Left colon (tissue), 2 donors: ENCODE data around the gene ADH1C. TPM values are rescaled to one million over a fixed set of nuclear protein-coding genes. Genes with fewer than 3 reads are reported as not detected.
"Not testable (repeated sequence)": the region's sequence is repeated elsewhere in the genome, so short reads cannot be mapped to it uniquely, and the experiment has no call there.

ENCODE experiments used
- ATAC-seq: fragments of 200-7000 bp; cut with Tn5 transposase; one replicate; pipeline ENCODE4 v1.9.1; 2020; ENCODE audit warnings: mild to moderate bottlenecking, moderate library complexity
- DNase-seq, 2 donors: peaks; one replicate each; pipeline ENCODE4 v3.0.0-alpha.2; 2020
- intact Hi-C, 2 donors: fragments of 100-400 bp; cut with DNase I in 1 of 2; cut with micrococcal nuclease in 1 of 2; formaldehyde crosslinking; loops; one replicate each; pipeline versions ENCODE4 v1.11.2 to v1.14.0; 2022; cut with DNase I, micrococcal nuclease
- long read RNA-seq: library from polyadenylated mRNA; unstranded; transcript quantifications from one replicate; pipeline ENCODE4 v2.0.0, GENCODE V29; 2021
- total RNA-seq, 2 donors: library from RNA; stranded (reverse); fragmentation: NEBNext Ultra II Directional; extraction: Animal tissue kit (Norgen Biotek cat#: 25700); gene quantifications; one replicate each; pipeline ENCODE4 v1.2.1, GENCODE V29; 2021
- donor health status: DM: no; HTN: no; CAD: no.
- donor health status: DM: yes; HTN: yes; CAD: no.

ADH1C gene
- total RNA-seq, result 100 to 1,000 TPM; 259 to 373 TPM
- long read RNA-seq, transcript ADH1C-204 (9 exons, 1,740 nt), result major isoform, 319 of 379 reads
- long read RNA-seq, partial matches to known transcripts, result 26 of 379 reads
- long read RNA-seq, other reads (novel, unspliced or antisense), result 34 of 379 reads

GRCh38 chr4:99352602-99353537, at the start of gene ADH1C:
Gene ADH1C (minus strand): TSS chr4:99352746. CDS start chr4:99352675, 71 bp downstream.
- peak in 1 of 2 donors; percentile 31 for DNase-seq
- ATAC-seq, result peak; percentile 94
- intact Hi-C loops, result no loop called here

GRCh38 chr4:99400831-99401230, 48.3 kb upstream of the ADH1C start:
- ATAC-seq (no peak), DNase-seq (no peak)
- intact Hi-C loops, result loop anchor here in 1 of 2 donors (5.0 kb wide), 1 partner anchor 199 kb away; no protein-coding TSS in a partner anchor

GRCh38 chr4:99399017-99399416, 46.5 kb upstream of the ADH1C start:
- ATAC-seq, result no peak
- intact Hi-C loops, result no loop called here

GRCh38 chr4:99395595-99396364, 43.2 kb upstream of the ADH1C start:
- intact Hi-C loops, result no loop called here
- ATAC-seq, result peak; percentile 46
- no peak for DNase-seq

More at GRCh38 chr4:99399017-99399416, 46.5 kb upstream of the ADH1C start:
- DNase-seq, result no peak

- DNase-seq, result no peak
- intact Hi-C loops, result no loop called here
- peak; percentile 72 for ATAC-seq
Observed at GRCh38 chr4:99394896-99395295, 42.4 kb upstream of the ADH1C start.

GRCh38 chr4:99390055-99390454, 37.5 kb upstream of the ADH1C start:
- intact Hi-C loops, result no loop called here
- no peak for ATAC-seq
- no peak for DNase-seq

- intact Hi-C loops, result loop anchor here in 1 of 2 donors (10.0 kb wide), 1 partner anchor 65 kb away; the partner anchor contains the start of gene ADH1B
- ATAC-seq (no peak), DNase-seq (no peak)
Observed at GRCh38 chr4:99389606-99390005, 37.1 kb upstream of the ADH1C start.

GRCh38 chr4:99383833-99384392, 31.4 kb upstream of the ADH1C start:
- ATAC-seq, result no peak
- no peak for DNase-seq
- intact Hi-C loops, result loop anchor here in 1 of 2 donors (10.0 kb wide), 1 partner anchor 59 kb away; the partner anchor contains the start of gene ADH1B

- intact Hi-C loops, result loop anchor here in 1 of 2 donors (10.0 kb wide), 1 partner anchor 59 kb away; the partner anchor contains the start of gene ADH1B
- no peak for ATAC-seq
Observed at GRCh38 chr4:99383399-99383798, 30.9 kb upstream of the ADH1C start.

GRCh38 chr4:99382745-99383360, 30.3 kb upstream of the ADH1C start:
- ATAC-seq, result peak; percentile 34
- intact Hi-C loops, result loop anchor here in 1 of 2 donors (10.0 kb wide), 1 partner anchor 58 kb away; the partner anchor contains the start of gene ADH1B
- no peak for DNase-seq

More at GRCh38 chr4:99383399-99383798, 30.9 kb upstream of the ADH1C start:
- DNase-seq, result no peak

GRCh38 chr4:99381588-99382175, 29.1 kb upstream of the ADH1C start:
- ATAC-seq, result peak; percentile 95
- no peak for DNase-seq
- intact Hi-C loops, result loop anchor here in 1 of 2 donors (10.0 kb wide), 1 partner anchor 57 kb away; the partner anchor contains the start of gene ADH1B

GRCh38 chr4:99379571-99379970, 27.0 kb upstream of the ADH1C start:
- ATAC-seq (no peak), DNase-seq (no peak)
- intact Hi-C loops, result no loop called here

- DNase-seq (no peak), ATAC-seq (no peak)
- intact Hi-C loops, result no loop called here
Observed at GRCh38 chr4:99378876-99379275, 26.3 kb upstream of the ADH1C start.

- peak; percentile 43 for ATAC-seq
- DNase-seq, intact Hi-C loops: not testable (repeated sequence)
Observed at GRCh38 chr4:99377341-99377740, 24.8 kb upstream of the ADH1C start.

- DNase-seq, ATAC-seq, intact Hi-C loops: not testable (repeated sequence)
Observed at GRCh38 chr4:99372464-99372863, 19.9 kb upstream of the ADH1C start.

GRCh38 chr4:99367817-99368216, 15.3 kb upstream of the ADH1C start:
- DNase-seq, intact Hi-C loops: not testable (repeated sequence)
- peak; percentile 74 for ATAC-seq

GRCh38 chr4:99366491-99366890, 13.9 kb upstream of the ADH1C start:
- ATAC-seq (no peak), DNase-seq (no peak)
- intact Hi-C loops, result no loop called here

GRCh38 chr4:99362768-99363167, 10.2 kb upstream of the ADH1C start:
- ATAC-seq (no peak), DNase-seq (no peak)
- intact Hi-C loops, result no loop called here
